Fibroblast of lung (primary cell): ENCODE measurements around the gene CAMK1D. TPM values are rescaled to one million over a fixed set of nuclear protein-coding genes. Genes with fewer than 3 reads are reported as not detected.
"Not testable (repeated sequence)": the region's sequence is repeated elsewhere in the genome, so short reads cannot be mapped to it uniquely, and the experiment has no call there.

Experiments used
- DNase-seq, 2 donors: peaks; one replicate each; pipeline versions ENCODE4 v3.0.0 to v3.0.0-alpha.2; 2010; ENCODE audit warnings: low read depth in 2 of 2
- H2AFZ ChIP-seq: 2 replicates; pipeline ENCODE4 v1.5.1; 2012; ENCODE audit warnings: low read length, control low read depth, inconsistent platforms
- H3K27ac ChIP-seq: 2 replicates; pipeline ENCODE4 v1.5.1; 2011; ENCODE audit warnings: low read length, control low read depth; ENCODE audit not compliant: insufficient read depth
- H3K27me3 ChIP-seq: 2 replicates; pipeline ENCODE4 v1.5.1; 2011; ENCODE audit warnings: mild to moderate bottlenecking, low read length; ENCODE audit not compliant: control insufficient read depth, insufficient read depth
- H3K36me3 ChIP-seq: 2 replicates; pipeline ENCODE4 v1.5.1; 2011; ENCODE audit warnings: low read length; ENCODE audit not compliant: control insufficient read depth, insufficient read depth
- H3K4me1 ChIP-seq: 2 replicates; pipeline ENCODE4 v1.5.1; 2011; ENCODE audit warnings: low read length; ENCODE audit not compliant: control insufficient read depth, insufficient read depth; ENCODE audit errors: extremely low read depth
- H3K4me2 ChIP-seq: 2 replicates; pipeline ENCODE4 v1.5.1; 2011; ENCODE audit warnings: low read length, control low read depth; ENCODE audit not compliant: insufficient read depth; ENCODE audit errors: extremely low read depth
- H3K4me3 ChIP-seq, 4 experiments: fragments of 200-600 bp in 1 of 4; sonication (generic) in 1 of 4; replicated peaks in 1 of 4; 2 replicates each; pipeline ENCODE4 v1.5.1; 2011 to 2016; ENCODE audit warnings: low read length in 4 of 4, low read depth in 3 of 4, mild to moderate bottlenecking in 3 of 4, control low read depth in 2 of 4, inconsistent platforms in 1 of 4, mixed read lengths in 1 of 4; ENCODE audit not compliant: insufficient read depth in 1 of 4; ENCODE audit errors: control extremely low read depth in 1 of 4
- H3K79me2 ChIP-seq: 2 replicates; pipeline ENCODE4 v1.5.1; 2012; ENCODE audit warnings: mild to moderate bottlenecking, low read length, inconsistent platforms; ENCODE audit not compliant: control insufficient read depth, insufficient read depth
- H3K9ac ChIP-seq: 2 replicates; pipeline ENCODE4 v1.5.1; 2011; ENCODE audit warnings: mild to moderate bottlenecking, low read length, control low read depth; ENCODE audit not compliant: insufficient read depth
- H3K9me3 ChIP-seq: 2 replicates; pipeline ENCODE4 v1.5.1; 2012; ENCODE audit warnings: low read depth, low read length; ENCODE audit not compliant: control insufficient read depth, insufficient read depth
- H4K20me1 ChIP-seq: 2 replicates; pipeline ENCODE4 v1.5.1; 2011; ENCODE audit warnings: low read length; ENCODE audit not compliant: control insufficient read depth, insufficient read depth; ENCODE audit errors: extremely low read depth
- CTCF ChIP-seq, 2 donors: IDR thresholded peaks in 1 of 2; conservative IDR thresholded peaks in 1 of 2; 1 replicate in 1 of 2; 2 replicates in 1 of 2; pipeline ENCODE4 v1.5.1; 2011 to 2012; ENCODE audit warnings: low read length in 2 of 2, control low read depth in 1 of 2, inconsistent platforms in 1 of 2, low read depth in 1 of 2, mild to moderate bottlenecking in 1 of 2
- EZH2 ChIP-seq: IDR thresholded peaks from 2 replicates; pipeline ENCODE4 v1.5.1; 2012; ENCODE audit warnings: low read length, control low read depth, mild to moderate bottlenecking; ENCODE audit errors: missing control alignments
- polyA plus RNA-seq, 2 donors: library from polyadenylated mRNA; depleted of rRNA in 1 of 2; stranded (reverse) in 1 of 2; unstranded in 1 of 2; fragments of >200 nt; gene quantifications; 2 replicates each; pipeline ENCODE4 v1.2.1, GENCODE V29; 2011 to 2012; ENCODE audit warnings: missing spikeins in 1 of 2
- total RNA-seq: library from RNA; depleted of rRNA; stranded (reverse); fragments of >200 nt; gene quantifications from 2 replicates; pipeline ENCODE4 v1.2.1, GENCODE V29; 2014

CAMK1D gene
- total and polyA plus RNA-seq, 2 donors (not counting 1 experiment from before 2014, with no cell fraction given), result 2.3 TPM

- no peaks in the 10 kb centered on the region for H3K9me3 ChIP-seq
- H3K4me2 ChIP-seq, result no peak overlapping the region
- no peak overlapping the region for H3K9ac ChIP-seq
- DNase-seq, result no peak
- no peak overlapping the region for H3K4me3 ChIP-seq
- H3K27ac ChIP-seq, result no peak overlapping the region
- peaks cover 3% of the 10 kb centered on the region for H3K27me3 ChIP-seq
- no peak overlapping the region for H2AFZ ChIP-seq
- TF ChIP-seq CTCF (conservative IDR thresholded peaks at IDR 0.05 in 1 of 2, IDR thresholded peaks at IDR 0.05 in 1 of 2; ENCODE audit: low read depth in 1 of 2, low read length in 2 of 2) (no peak), EZH2 (no peak)
- no peaks in the 10 kb centered on the region for H4K20me1 ChIP-seq
- peaks cover 2% of the 10 kb centered on the region for H3K4me1 ChIP-seq
- no peaks in the 10 kb centered on the region for H3K36me3 ChIP-seq
- no peaks in the 10 kb centered on the region for H3K79me2 ChIP-seq
Measured at GRCh38 chr10:12351889-12352288, 2.5 kb downstream of the CAMK1D start.

GRCh38 chr10:12353399-12354242 lies 4.3 kb downstream of the CAMK1D start:
- no peak overlapping the region for H3K4me3 ChIP-seq
- H3K27me3 ChIP-seq, result peaks cover 3% of the 10 kb centered on the region
- H3K36me3 ChIP-seq, result no peaks in the 10 kb centered on the region
- no peaks in the 10 kb centered on the region for H3K79me2 ChIP-seq
- H3K9ac ChIP-seq, result no peak overlapping the region
- no peak for DNase-seq
- peaks cover 2% of the 10 kb centered on the region for H3K4me1 ChIP-seq
- no peak overlapping the region for H3K4me2 ChIP-seq
- H4K20me1 ChIP-seq, result no peaks in the 10 kb centered on the region
- no peak overlapping the region for H2AFZ ChIP-seq
- H3K27ac ChIP-seq, result no peak overlapping the region
- H3K9me3 ChIP-seq, result no peaks in the 10 kb centered on the region
- TF ChIP-seq EZH2, result no peak
- no peak for TF ChIP-seq CTCF (conservative IDR thresholded peaks at IDR 0.05 in 1 of 2, IDR thresholded peaks at IDR 0.05 in 1 of 2; ENCODE audit: low read depth in 1 of 2, low read length in 2 of 2)

- not testable (repeated sequence) for H3K4me1 ChIP-seq, DNase-seq, H3K9me3 ChIP-seq, H3K9ac ChIP-seq, H4K20me1 ChIP-seq, H3K4me3 ChIP-seq, H3K4me2 ChIP-seq, H2AFZ ChIP-seq, H3K27ac ChIP-seq, H3K36me3 ChIP-seq, H3K27me3 ChIP-seq, H3K79me2 ChIP-seq
Measured at GRCh38 chr10:12354696-12355095, 5.3 kb downstream of the CAMK1D start.
